Dermis microvascular lymphatic vessel endothelial cell (primary cell): ENCODE measurements around the gene EHMT2. TPM values are rescaled to one million over a fixed set of nuclear protein-coding genes. Genes with fewer than 3 reads are reported as not detected.
"Not testable (repeated sequence)": the region's sequence is repeated elsewhere in the genome, so short reads cannot be mapped to it uniquely, and the experiment has no call there.

Source experiments
- DNase-seq, 2 donors: peaks; one replicate each; pipeline versions ENCODE4 v3.0.0 to v3.0.0-alpha.2; 2010; ENCODE audit warnings: low read depth in 2 of 2
- total RNA-seq: library from RNA; depleted of rRNA; stranded (reverse); fragments of >200 nt; gene quantifications from 2 replicates; pipeline ENCODE4 v1.2.1, GENCODE V29; 2014

The EHMT2 gene
- total RNA-seq, 1 donor from 2014 or later = 25.9 TPM

DNA sequence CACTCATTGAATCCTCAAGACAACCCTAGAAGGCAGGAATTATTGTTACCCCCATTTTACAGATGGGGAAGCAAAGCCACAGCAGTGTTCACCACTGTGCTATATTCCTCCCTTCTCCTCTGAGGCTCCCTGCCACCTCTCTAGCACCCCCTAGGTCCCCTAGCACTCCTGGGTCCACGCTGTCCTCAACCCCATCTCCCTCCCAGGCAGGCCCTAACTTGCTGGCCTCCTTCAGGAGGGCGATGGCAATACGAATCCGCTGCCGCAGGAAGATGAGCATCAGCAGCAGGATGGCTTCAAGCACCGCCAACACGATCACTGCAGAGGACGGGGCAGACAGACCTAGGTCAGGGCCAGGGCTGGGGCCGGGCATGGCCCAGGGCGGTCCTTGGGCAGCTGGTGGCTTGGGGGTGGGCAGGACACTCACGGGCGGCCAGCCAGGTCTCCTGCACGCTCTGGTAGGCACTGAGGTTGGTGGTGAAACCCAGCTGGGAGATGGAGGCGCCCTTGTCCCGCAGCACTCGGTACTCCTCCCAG, 27.0 kb downstream of the EHMT2 start:
- DNase-seq = no peak

DNA sequence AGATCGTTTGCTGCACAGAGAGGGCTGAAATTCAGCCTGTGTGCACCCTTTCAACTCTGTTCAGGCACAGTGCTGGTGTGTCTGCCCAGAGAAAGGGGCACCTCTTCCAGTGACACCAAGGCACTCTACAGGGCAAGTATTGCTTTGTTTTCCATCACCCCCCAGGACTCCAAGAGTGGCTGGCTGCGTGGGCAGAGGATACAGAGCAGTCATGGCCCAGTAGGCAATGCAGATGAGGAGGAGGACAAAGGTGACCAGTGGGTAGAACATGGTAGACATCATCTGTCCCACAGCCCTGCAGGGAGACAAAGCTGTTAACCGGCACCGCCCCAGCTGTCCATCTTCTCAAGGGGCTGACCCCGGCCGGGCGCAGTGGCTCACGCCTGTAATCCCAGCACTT, 28.2 kb downstream of the EHMT2 start:
- DNase-seq = no peak

DNA sequence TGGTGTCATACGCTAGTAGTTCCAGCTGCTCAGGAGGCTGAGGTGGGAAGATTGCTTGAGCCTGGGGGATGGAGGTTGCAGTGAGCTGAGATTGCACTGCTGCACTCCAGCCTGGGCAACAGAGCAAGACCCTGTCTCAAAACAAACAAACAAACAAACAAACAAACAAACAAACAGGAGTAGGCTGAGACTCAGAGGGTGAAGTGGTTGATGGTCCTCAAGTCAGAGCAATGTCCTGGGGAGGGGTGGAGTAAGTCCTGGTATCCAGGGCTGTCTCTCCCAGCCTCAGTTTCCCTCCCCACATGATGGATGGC, 28.9 kb downstream of the EHMT2 start:
- DNase-seq = not testable (repeated sequence)

DNA sequence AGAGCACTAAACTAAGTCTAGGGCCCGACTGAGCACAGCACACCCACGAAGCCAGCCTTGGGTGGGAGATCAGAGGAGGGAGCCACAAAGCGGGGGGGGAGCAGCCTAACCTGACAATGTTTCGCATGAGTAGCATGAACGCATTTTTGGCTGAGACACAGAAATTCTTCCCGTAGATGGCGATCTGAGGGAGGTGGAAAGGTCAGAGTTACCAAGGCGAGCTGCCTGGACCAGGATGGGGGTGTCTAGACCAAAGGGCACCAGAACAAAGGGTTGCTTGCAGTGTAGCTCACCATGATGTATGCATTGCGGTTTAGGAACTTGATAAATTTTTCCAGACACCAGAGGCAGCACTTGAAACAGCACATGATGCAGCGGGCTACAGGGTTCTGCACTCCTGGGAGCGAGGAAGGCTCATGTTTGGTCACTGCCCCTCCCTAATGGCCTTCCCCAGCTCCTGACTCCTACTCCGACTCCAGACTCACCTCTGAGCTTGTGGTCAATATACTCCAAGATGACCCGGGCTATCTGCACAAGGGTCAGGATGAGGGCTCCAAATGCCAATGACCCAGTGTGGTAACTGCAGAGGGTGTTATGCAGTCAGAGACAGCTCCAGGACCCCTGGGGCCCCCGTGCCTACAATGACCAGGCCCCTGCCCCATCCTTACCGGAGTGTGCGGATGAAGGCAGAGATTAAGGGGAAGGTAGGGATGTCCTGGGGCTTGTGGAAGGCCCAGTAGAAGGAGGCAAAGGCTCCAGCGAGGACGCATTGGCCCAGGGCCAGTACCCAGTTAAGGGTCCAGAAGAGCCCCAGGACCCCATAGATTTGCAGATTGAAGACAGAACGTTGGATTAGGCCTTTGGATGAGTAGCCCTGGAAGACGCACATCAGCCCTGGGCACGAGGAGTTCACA, 32.0 kb downstream of the EHMT2 start:
- no peak for DNase-seq

DNA sequence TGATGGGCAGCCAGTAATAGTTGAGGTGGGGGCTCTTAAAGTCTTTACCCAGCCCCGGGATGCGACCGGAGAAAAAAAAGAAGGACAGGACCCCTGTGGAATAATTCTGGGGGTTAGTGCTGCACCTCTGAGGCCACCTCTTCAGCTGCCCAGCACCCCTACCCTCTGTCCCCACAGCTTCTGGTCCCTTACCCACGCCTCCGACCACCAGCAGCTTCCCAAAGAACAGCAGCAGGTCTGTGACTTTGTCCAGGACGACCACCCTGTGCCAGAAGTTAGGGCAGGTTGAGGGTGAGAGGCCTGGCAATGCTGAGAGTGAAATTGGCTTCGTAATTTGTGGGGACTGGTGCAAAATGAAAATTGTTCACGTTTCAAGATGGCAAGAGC, 32.7 kb downstream of the EHMT2 start:
- DNase-seq = no peak

DNA sequence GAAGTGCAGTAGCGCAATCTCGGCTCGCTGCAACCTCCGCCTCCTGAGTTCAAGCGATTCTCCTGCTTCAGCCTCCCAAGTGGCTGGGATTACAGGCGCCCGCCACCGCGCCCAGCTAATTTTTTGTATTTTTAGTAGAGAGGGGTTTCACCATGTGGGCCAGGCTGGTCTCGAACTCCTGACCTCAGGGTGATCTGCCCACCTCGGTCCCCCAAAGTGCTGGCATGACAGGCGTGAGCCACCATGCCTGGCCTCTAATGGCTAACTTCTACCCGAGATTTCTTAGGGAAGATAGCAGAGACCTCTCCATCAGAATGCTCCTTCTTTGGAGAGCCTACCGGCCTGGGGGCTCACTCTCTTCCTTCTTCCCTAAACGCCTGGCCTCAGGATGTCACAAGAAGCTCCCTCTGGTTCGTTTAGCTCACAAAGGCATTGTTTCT, 33.4 kb downstream of the EHMT2 start:
- not testable (repeated sequence) for DNase-seq

DNA sequence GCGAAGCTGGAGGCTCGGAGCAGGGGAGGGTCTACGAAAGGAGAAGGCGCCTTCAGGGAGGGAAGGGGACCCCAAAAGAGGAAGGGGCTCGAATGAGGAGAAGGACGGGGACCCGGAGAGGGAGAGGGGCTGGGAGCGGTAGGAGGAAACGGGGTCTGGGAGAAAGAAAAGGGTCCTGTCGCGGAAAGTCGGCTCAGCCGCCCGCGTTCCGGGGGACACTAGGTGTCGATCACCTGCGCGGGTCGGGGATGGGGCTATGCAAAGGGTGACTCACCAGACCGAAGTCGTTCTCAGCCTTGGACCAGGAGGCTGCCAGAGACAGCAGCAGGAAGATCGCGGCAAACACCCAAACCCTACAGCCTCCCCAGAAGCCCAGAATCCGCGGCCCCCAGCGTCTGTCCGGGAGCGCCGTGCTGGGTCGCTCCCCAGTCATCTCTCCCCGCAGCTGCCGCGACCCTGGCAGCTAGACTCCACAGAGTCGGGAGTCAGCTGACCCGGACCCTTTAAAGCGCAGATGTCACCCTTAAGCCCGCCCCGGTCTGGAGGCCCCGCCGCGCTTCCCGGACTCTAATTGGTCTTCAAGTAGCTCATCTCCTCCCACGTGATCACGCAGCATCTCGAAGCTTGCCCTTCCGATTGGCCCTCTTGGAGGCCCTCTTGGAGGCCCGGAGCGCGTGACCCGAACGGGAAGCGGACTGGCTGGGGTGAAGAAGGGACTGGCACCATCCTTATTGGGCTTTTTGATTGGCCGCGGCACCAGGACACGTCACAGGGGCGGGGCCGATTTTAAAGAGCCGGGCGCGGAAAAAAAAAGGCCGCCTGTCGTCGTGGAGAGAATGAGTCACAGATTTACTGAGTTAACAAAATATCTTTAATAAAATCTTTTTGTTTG, 34.9 kb downstream of the EHMT2 start, which contains the start of gene NEU1:
Gene NEU1, minus strand, starts transcription at position 478 of the 892 bp plus-strand sequence. Its CDS starts 45 bp downstream, at position 433.
- peak; percentile 99 to 100 for DNase-seq

DNA sequence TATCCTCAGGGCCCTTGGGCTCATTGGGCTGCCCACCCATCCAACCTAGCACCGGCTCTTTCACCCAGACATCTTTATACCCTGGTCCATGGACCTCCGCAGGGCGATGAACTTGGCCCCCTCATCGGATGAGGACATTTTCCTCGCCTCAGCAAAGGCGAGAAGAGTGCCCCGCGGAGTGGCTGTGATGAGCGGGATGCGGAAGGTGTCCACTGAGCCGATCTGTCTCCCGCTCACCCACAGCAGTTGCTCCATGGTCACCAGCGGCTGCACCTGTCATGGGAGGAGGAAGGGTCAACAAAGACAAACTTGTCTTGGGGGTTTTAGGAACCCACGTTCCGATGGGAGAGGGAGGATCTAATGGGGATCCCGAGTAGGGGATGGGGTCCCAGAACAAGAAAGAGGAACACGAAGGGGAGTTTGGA, 35.6 kb downstream of the EHMT2 start:
- no peak for DNase-seq

DNA sequence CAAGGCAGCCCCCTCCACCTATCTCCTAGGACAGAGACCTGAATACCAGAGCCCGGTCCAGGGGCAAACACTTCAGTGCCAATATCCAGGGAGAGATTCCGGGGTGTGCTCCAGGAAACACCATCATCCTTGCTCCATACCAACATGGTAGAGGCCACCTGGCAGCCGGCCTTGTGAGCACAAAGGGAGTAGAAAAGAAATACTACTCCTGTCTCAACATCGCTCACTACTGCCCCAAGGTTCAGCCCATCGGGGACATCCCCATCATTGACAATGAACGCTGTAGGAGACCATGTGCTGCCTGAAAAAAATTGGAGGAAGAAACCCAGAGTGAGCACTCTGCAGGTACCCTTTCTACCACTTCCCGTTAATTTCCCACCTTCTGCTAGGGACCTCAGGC, 36.3 kb downstream of the EHMT2 start:
- DNase-seq = no peak

DNA sequence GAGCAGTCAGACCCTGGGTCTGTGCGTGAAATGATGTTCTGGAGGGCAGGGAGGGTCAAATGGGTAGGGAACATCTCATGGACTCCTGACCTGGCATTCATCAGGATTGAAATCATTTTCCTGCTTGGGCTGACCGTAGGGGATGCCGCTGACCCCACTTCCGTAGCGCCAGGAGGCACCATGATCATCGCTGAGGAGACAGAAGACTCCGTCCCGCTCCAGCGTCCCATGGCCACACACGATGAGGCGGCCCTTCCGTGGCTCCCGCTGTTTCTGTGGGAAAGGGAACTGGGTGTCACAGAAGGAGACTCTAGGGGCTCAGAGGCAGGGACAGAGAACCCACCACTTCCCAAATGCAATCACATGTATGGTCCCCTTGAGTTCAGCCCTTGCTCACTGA, 37.1 kb downstream of the EHMT2 start:
- no peak for DNase-seq

DNA sequence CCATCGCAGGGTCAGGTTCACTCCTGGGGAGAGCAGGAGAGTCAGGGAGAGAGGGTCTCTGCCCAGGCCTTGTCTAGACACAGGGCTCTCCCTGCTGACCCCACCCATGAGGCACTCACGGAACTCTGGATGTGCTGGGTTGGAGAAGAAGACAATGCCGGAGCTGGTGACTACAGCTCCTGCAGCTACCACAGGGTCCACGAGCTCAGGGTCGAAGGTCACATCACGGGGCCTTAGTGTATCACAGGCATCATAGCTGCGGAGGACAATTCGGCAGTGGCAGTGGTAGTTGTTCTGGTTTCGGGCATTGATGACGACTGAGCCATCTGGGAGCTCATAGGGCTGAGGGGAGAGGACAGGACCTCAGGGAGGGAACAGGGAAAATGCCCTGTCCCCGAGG, 37.6 kb downstream of the EHMT2 start:
- no peak for DNase-seq

DNA sequence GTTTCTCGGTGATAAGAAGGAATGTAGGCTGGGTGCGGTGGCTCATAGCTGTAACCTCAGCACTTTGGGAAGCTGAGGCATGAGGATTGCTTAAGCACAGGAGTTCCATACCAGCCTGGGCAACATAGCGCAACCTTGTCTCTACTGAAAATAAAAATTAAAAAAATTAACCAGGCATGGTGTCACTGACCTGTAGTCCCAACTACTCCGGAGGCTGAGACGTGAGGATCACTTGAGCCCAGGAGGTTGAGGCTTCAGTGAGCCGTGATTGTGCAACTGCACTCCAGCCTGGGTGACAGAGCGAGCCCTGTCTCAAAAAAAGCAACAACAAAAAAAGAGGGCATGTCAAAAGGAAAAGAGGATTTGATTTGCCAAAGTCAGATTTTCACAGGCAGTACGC, 38.8 kb downstream of the EHMT2 start:
- DNase-seq = no peak

DNA sequence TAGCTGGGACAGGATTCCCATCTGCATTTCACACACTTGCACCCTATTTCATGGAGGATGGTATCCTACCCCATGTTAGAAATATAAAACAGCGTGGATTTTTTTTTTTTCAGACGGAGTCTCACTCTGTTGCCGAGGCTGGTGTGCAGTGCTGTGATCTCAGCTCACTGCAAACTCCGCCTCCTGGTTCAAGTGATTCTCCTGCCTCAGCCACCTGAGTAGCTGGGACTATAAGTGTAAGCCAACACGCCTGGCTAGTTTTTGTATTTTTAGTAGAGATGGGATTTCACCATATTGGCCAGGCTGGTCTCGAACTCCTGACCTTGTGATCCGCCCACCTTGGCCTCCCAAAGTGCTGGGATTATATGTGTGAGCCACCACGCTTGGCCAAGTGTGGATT, 39.7 kb downstream of the EHMT2 start:
- DNase-seq = not testable (repeated sequence)

DNA sequence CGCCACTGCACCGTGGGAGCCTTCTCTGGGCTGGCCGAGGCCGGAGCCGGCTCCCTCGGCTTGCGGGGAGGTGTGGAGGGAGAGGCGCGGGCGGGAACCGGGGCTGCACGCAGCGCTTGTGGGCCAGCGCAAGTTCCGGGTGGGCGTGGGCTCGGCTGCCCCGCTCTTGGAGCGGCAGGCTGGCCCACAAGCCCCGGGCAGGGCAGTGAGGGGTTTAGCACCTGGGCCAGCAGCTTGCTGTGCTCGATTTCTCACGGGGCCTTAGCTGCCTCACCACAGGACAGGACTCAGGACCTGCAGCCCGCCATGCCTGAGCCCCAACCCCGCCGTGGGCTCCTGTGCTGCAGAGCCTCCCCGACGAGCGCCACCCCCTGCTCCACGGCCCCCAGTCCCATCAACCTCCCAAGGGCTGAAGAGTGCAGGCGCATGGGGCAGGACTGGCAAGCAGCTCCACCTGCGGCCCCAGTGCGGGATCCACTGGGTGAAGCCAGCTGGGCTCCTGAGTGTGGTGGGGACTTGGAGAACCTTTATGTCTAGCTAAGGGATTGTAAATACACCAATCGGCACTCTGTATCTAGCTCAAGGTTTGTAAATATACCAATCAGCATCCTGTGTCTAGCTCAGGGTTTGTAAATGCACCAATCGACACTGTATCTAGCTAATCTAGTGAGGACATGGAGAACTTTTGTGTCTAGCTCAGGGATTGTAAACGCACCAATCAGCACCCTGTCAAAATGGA, 45.3 kb downstream of the EHMT2 start:
- DNase-seq = not testable (repeated sequence)

DNA sequence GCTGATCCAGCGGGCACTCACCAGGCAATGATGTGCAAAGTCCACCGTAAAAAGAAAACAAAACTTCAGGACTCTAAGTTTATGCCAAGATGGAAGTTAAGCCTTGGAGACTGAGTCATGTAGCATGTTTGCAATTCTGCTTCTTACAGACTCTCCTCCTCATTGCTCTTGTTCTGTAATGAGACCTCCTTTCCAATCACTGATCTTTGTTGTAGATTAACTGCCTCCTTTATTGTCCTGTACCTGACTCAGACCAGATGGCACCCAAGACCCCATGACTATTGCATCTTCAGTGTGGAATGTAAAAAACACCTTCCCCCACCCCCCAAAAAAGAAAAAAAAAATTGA, 46.0 kb downstream of the EHMT2 start:
- DNase-seq = no peak

DNA sequence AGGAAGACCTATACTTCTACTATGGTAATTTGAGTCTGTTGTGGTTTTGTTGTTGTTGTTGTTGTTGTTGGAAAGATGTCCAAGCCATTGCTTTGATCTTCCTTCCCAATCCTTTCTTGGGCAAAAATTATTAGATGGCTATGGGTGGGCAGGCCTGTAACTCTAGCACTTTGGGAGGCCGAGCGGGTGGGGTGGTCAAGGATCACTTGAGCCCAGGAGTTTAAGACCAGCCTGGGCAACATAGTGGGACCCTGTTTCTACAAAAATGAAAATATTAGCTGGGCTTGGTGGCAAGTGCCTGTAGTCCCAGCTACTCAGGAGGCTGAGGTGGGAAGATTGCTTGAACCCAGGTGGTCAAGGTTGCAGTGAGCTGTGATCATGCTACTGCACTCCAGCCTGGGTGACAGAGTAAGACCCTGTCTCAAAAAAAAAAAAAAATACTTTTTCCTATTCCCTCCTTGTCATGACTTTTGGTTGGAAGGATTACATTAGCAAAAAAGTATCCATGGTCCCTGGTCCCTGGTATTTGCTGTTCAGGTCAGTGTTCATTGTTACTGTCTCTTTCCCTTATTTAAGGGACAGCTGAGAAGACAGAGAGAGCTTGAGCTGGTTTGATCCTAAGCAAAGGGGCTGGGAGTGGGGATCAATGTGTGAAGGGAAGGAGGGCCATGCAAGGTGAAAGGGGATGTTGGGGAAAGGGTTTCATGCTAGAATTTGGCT, 46.6 kb downstream of the EHMT2 start:
- no peak for DNase-seq

DNA sequence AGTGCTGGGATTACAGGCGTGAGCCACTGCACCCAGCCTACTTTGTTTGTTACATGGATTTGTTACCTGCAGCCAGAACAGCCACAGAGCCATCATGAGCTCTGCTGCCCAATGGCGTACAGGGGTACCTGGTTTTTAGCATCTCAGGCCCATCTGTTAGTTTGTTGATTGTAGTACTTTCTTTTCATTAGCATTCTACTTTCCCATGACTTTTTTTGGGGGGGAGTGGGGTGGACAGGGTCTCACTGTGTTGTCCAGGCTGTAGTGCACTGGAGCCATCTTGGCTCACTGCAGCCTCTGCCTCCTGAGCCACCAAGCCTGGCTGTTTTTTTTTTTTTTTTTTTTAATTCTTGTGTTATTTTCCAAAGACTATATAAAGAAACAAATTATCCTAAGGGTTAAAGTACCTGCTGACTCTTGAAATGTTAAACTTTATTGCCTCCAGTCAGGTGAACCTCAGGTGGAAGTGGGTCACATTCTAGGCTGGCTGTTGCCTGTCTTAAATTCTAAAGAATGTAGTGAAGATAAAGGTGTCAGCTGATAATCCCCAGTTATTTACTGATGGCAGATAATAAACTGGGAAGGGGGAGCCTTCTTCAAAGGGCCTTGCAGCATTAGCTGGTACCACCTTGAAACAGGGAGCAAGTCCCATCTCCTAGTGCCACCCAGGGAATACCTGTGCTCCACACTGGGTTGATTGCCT, 50.1 kb downstream of the EHMT2 start:
- no peak for DNase-seq

DNA sequence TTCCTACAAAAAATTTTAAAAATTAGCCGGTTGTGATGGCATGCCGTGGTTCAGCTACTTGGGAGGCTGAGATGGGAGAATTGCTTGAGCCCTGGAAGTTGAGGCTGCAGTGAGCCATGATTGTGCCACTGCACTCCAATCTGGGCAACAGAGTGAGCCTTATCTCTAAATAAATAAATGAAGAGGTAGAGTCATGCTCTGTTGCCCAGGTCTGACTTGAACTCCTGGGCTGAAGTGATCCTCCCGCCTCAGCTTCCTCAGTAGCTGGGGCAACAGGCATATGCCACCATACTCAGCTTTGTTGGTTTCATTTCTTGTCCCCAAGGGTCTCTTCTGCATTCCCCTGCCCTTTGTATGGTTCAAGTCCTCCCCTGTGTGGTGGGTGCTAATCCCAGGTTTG, 53.0 kb downstream of the EHMT2 start:
- DNase-seq = no peak

DNA sequence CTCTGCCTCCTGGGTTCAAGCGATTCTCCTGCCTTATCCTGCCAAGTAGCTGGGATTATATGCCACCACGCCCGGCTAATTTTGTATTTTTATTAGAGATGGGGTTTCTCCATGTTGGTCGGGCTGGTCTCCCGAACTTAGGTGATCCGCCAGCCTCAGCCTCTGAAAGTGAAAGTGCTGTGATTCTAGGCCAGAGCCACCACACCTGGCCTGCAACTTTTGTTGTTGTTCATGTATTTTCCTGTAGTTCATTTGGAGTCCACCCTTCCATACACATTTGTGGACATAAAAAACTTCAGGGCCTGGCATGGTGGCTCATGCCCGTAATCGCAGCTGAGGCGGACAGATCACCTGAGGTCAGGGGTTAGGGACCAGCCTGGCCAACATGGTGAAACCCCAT, 55.4 kb downstream of the EHMT2 start:
- DNase-seq = no peak

DNA sequence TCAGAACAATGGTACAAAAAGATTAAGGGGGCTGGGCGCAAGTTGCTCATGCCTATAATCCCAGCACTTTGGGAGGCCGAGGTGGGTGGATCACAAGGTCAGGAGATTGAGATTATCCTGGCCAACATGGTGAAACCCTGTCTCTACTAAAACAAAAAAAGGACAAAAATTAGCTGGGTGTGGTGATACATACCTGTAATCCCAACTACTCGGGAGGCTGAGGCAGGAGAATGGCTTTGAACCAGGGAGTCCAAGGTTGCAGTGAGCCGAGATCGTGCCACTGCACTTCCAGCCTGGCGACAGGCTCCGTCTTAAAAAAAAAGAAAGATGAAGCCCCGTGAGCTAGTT, 57.7 kb downstream of the EHMT2 start:
- DNase-seq = not testable (repeated sequence)
